Right atrium auricular region (tissue), 2 donors: ENCODE results near the gene NPFF. TPM values are rescaled to one million over a fixed set of nuclear protein-coding genes. Genes with fewer than 3 reads are reported as not detected.

Experiments used
- DNase-seq: peaks from one replicate; pipeline ENCODE4 v3.0.0-alpha.2; 2019; ENCODE audit warnings: low spot score
- H3K27ac ChIP-seq, 2 donors: fragments of 200-600 bp; sonication (generic); 1 replicate in 1 of 2; 2 replicates in 1 of 2; pipeline ENCODE4 v1.5.1; 2016 to 2019
- H3K27me3 ChIP-seq, 2 donors: fragments of 200-600 bp; sonication (generic); one replicate each; pipeline versions ENCODE4 v1.5.1 to v1.6.0; 2017 to 2019
- H3K36me3 ChIP-seq: fragments of 200-600 bp; sonication (generic); one replicate; pipeline ENCODE4 v1.5.1; 2016
- H3K4me1 ChIP-seq, 2 donors: fragments of 200-600 bp; sonication (generic); one replicate each; pipeline versions ENCODE4 v1.5.1 to v1.6.0; 2017 to 2019
- H3K4me3 ChIP-seq, 2 donors: fragments of 200-600 bp; sonication (generic); 1 replicate in 1 of 2; 2 replicates in 1 of 2; pipeline ENCODE4 v1.5.1; 2017 to 2019; ENCODE audit warnings: mild to moderate bottlenecking in 1 of 2, moderate library complexity in 1 of 2
- H3K9me3 ChIP-seq, 2 donors: fragments of 200-600 bp; sonication (generic); one replicate each; pipeline ENCODE4 v1.5.1; 2019
- total RNA-seq, 2 donors: library from RNA; depleted of rRNA; stranded (reverse); fragments of >200 nt; gene quantifications; one replicate each; pipeline ENCODE4 v1.1.0, GENCODE V29; 2016
- TF ChIP-seq, protein P1 (sequence below), 2 donors: fragments of 200-600 bp; sonication (generic); IDR thresholded peaks; one replicate each; pipeline ENCODE4 v1.5.1; 2019; ENCODE audit warnings: antibody characterized with exemption in 2 of 2

NPFF gene
- total RNA-seq, 2 donors from 2014 or later: not detected

DNA sequence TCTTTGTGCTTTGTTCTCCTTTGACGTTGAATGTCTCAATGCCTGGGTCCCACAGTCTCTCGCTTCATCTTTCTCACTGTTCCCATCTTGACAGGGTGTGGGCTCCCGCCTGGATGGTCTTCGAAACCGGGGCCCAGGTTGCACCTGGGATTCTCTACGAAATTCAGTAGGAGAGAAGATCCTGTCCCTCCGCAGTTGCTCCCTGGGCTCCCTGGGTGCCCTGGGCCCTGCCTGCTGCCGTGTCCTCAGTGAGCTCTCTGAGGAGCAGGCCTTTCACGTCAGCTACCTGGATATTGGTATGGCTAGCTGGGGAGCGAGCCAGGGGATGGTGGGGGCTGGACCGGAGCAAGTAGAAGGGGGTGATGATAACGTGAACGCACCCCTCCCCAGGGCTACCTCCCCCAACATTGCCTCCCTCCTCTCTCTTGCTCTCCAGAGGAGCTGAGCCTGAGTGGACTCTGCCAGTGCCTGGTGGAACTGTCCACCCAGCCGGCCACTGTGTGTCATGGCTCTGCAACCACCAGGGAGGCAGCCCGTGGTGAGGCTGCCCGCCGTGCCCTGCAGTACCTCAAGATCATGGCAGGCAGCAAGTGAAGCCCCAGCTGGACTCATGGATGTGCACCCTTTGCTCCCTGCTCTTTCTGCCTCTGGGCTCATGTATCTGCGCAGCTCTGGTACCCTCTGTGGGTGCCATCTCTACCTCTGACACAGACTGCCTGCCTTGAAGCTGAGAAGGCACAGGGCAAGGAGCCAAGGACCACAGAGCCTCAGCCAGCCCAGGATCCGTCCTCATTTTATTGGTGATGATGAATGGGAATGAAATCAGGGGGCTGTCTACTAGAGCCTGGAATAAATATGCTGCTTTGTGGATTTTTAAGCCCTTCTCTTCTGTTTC is 1.5 kb downstream of the NPFF start:
- DNase-seq: no peak
- no peak overlapping the region for H3K27ac ChIP-seq
- no peak overlapping the region for H3K4me3 ChIP-seq
- peaks cover 0 to 32% of the 10 kb centered on the region in 2 donors for H3K4me1 ChIP-seq
- H3K9me3 ChIP-seq: no peaks in the 10 kb centered on the region
- peaks cover 23% of the 10 kb centered on the region for H3K36me3 ChIP-seq
- TF ChIP-seq, protein P1, sequence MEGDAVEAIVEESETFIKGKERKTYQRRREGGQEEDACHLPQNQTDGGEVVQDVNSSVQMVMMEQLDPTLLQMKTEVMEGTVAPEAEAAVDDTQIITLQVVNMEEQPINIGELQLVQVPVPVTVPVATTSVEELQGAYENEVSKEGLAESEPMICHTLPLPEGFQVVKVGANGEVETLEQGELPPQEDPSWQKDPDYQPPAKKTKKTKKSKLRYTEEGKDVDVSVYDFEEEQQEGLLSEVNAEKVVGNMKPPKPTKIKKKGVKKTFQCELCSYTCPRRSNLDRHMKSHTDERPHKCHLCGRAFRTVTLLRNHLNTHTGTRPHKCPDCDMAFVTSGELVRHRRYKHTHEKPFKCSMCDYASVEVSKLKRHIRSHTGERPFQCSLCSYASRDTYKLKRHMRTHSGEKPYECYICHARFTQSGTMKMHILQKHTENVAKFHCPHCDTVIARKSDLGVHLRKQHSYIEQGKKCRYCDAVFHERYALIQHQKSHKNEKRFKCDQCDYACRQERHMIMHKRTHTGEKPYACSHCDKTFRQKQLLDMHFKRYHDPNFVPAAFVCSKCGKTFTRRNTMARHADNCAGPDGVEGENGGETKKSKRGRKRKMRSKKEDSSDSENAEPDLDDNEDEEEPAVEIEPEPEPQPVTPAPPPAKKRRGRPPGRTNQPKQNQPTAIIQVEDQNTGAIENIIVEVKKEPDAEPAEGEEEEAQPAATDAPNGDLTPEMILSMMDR (IDR thresholded peaks at IDR 0.05): no peak
- no peaks in the 10 kb centered on the region for H3K27me3 ChIP-seq

DNA sequence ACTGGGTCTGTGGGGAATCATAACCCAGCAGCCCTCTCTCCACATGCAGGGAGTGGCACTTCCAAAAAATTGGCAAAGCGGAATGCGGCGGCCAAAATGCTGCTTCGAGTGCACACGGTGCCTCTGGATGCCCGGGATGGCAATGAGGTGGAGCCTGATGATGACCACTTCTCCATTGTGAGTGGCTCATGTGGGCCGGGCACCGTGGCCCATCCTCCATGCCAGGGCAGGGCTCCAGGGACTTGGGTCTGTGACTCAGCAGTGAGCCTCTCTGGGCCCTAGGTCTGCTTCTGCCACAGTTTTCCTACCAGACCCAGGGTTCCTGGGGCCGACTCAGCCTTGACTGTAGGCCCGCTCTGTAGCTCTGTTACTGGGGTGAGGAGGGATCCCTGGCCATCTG is 2.2 kb downstream of the NPFF start:
- Histone ChIP-seq H3K27ac (no peak overlapping the region), H3K27me3 (no peaks in the 10 kb centered on the region), H3K4me3 (no peak overlapping the region), H3K4me1 (peaks cover 0 to 32% of the 10 kb centered on the region in 2 donors), H3K9me3 (no peaks in the 10 kb centered on the region), H3K36me3 (peaks cover 23% of the 10 kb centered on the region)
- TF ChIP-seq, protein P1 (IDR thresholded peaks at IDR 0.05): no peak
- DNase-seq: no peak

DNA sequence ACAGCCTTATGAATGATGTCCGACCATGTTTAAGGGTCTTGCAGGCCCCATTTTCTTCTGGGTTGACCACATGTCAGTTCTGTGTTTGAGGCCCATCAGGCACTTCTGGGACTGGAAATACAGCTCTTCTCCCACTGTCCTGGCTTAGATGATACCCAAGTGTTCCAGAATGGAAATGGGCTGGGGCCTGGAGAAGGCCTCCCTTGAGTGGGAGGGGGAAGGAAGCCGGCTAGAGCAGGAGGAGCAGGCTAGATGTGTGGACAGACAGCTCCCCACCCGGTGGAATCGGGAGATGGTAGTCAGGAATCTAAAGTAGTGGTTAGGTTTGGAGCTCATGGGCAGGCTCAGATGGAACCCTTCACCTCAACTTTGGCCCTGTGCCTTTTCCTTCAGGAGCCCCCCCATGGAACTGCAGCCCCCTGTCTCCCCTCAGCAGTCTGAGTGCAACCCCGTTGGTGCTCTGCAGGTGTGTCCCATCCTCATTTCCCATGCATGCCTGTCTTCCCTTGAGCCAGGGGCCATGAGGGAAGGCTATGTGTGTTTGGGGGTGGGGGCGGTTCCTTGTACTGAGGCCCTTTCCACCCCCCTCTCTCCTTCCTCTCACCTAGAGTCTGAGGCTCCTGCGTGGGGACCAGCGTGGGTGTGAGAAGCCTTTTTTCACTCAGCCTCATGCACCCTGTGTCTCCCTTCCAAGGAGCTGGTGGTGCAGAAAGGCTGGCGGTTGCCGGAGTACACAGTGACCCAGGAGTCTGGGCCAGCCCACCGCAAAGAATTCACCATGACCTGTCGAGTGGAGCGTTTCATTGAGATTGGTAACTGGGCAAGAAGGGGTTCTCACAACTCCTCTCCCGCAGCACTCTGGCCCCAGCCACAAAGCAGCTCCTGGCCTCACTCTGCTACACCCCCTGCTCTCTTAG is 3.0 kb downstream of the NPFF start:
- Histone ChIP-seq H3K36me3 (peaks cover 23% of the 10 kb centered on the region), H3K27me3 (no peaks in the 10 kb centered on the region), H3K4me1 (peaks cover 0 to 32% of the 10 kb centered on the region in 2 donors), H3K27ac (no peak overlapping the region), H3K4me3 (no peak overlapping the region), H3K9me3 (no peaks in the 10 kb centered on the region)
- TF ChIP-seq, protein P1 (IDR thresholded peaks at IDR 0.05): no peak
- DNase-seq: no peak

DNA sequence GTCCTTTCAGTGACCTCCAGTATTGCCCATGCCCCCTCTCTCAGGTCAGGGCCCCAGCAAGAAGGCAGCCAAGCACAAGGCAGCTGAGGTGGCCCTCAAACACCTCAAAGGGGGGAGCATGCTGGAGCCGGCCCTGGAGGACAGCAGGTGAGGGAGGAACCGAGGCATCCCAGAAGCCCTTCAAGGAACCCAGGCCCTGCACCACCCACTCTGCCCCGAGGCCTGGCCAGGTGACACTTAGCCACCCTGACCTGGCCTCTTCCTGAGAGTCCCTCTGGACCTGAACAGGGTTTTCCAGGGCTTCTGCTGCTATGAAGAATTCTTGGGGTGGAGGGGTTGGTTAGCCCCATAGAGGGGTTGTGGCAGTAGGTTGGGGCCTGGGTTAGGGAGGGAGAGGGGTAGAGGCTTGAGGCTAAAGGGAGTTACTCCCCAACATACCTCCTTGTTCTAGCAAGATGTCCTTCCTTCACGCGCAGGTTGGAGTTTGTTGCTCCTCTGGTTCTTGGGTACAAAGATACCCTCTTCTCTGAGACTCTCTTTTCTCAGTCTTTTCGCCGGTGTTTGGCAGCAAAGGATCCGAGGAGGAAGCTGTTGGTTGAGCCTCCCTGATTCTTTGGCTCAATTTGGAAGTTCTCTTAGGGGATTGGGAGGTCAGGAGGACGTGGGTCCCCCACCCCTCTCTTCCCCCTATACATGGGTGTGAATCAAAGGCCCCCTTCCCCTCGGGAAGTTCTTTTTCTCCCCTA is 4.1 kb downstream of the NPFF start:
- Histone ChIP-seq H3K4me3 (no peak overlapping the region), H3K36me3 (peaks cover 23% of the 10 kb centered on the region), H3K27ac (peak overlapping the region; percentile 98), H3K27me3 (no peaks in the 10 kb centered on the region), H3K4me1 (peaks cover 0 to 34% of the 10 kb centered on the region in 2 donors), H3K9me3 (no peaks in the 10 kb centered on the region)
- TF ChIP-seq, protein P1 (IDR thresholded peaks at IDR 0.05): no peak
- DNase-seq: no peak

DNA sequence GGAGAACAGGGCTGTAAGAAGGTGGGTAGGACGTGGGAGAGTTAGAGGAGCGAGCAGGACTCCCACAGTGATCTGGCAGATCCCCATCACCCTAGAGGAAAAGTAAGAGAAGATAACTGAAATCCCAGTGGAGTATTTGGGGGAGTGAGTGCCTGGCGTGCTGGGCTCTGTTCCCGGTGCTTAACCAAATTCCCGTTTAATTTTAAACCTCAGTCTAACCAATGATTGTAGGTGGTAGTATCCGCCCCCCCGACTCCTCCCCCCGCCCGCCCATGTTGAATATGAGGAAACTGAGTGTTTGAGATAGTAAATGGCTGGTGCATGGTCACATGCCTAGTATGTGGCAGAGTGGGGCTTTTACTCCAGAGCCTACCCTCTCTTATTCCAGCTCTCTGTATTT is 5.0 kb downstream of the NPFF start:
- H3K9me3 ChIP-seq: no peaks in the 10 kb centered on the region
- TF ChIP-seq, protein P1 (IDR thresholded peaks at IDR 0.05): no peak
- peaks cover 0 to 35% of the 10 kb centered on the region in 2 donors for H3K4me1 ChIP-seq
- peak overlapping the region; percentile 68 to 71 for H3K4me3 ChIP-seq
- no peak for DNase-seq
- H3K36me3 ChIP-seq: peaks cover 19% of the 10 kb centered on the region
- no peaks in the 10 kb centered on the region for H3K27me3 ChIP-seq
- peak overlapping the region; percentile 98 for H3K27ac ChIP-seq
